NT2/D1 (cell line): ENCODE results near the gene JMJD8.
A peak's percentile ranks its signal among the peaks of the same experiment; 100 is the strongest.

Source experiments
- DNase-seq: peaks from one replicate; pipeline ENCODE4 v3.0.0-alpha.2; 2011; ENCODE audit warnings: low read depth, low spot score
- H3K27me3 ChIP-seq: 2 replicates; pipeline ENCODE4 v1.6.0; 2011; ENCODE audit warnings: mild to moderate bottlenecking; ENCODE audit not compliant: insufficient read length, insufficient read depth
- H3K36me3 ChIP-seq: 2 replicates; pipeline ENCODE4 v1.6.1; 2011; ENCODE audit warnings: mild to moderate bottlenecking, low read length, mixed read lengths; ENCODE audit not compliant: insufficient read depth, insufficient read length
- H3K4me1 ChIP-seq: 2 replicates; pipeline ENCODE4 v1.5.1; 2011; ENCODE audit not compliant: insufficient read depth, insufficient read length
- H3K4me3 ChIP-seq: 2 replicates; pipeline ENCODE4 v1.5.1; 2011; ENCODE audit warnings: low read depth; ENCODE audit not compliant: insufficient read length
- H3K9ac ChIP-seq: 2 replicates; pipeline ENCODE4 v1.6.0; 2011; ENCODE audit warnings: low read depth; ENCODE audit not compliant: insufficient read length
- H3K9me3 ChIP-seq: 2 replicates; pipeline ENCODE4 v1.5.1; 2011; ENCODE audit warnings: mild to moderate bottlenecking, low read length; ENCODE audit not compliant: insufficient read depth
- SUZ12 ChIP-seq: IDR thresholded peaks from 2 replicates; pipeline ENCODE4 v1.6.1; 2011; ENCODE audit not compliant: insufficient read length, insufficient read depth; ENCODE audit errors: extremely low read depth
- YY1 ChIP-seq: IDR thresholded peaks from 2 replicates; pipeline ENCODE4 v1.6.1; 2011; ENCODE audit not compliant: insufficient read length, insufficient read depth
- ZNF274 ChIP-seq: IDR thresholded peaks from 2 replicates; pipeline ENCODE4 v1.6.1; 2011; ENCODE audit warnings: mild to moderate bottlenecking, low read depth, low read length

Gene JMJD8

GRCh38 chr16:698911-699671 lies 15.0 kb upstream of the JMJD8 start:
- DNase-seq: no peak
- H3K4me3 ChIP-seq: no peak overlapping the region
- peaks cover 18% of the 10 kb centered on the region for H3K4me1 ChIP-seq
- TF ChIP-seq ZNF274 (no peak), SUZ12 (no peak), YY1 (no peak)
- no peaks in the 10 kb centered on the region for H3K9me3 ChIP-seq
- H3K36me3 ChIP-seq: no peaks in the 10 kb centered on the region
- H3K9ac ChIP-seq: no peak overlapping the region
- H3K27me3 ChIP-seq: peaks cover 94% of the 10 kb centered on the region

- Histone ChIP-seq H3K9me3 (no peaks in the 10 kb centered on the region), H3K36me3 (no peaks in the 10 kb centered on the region), H3K9ac (peak overlapping the region; percentile 79), H3K4me3 (peak overlapping the region; percentile 40), H3K4me1 (peaks cover 7% of the 10 kb centered on the region), H3K27me3 (peaks cover 84% of the 10 kb centered on the region)
- TF ChIP-seq ZNF274 (no peak), SUZ12 (no peak), YY1 (no peak)
- no peak for DNase-seq
Observed at GRCh38 chr16:695355-696089, 11.4 kb upstream of the JMJD8 start.

- Histone ChIP-seq H3K27me3 (peaks cover 78% of the 10 kb centered on the region), H3K9ac (peak overlapping the region; percentile 70), H3K9me3 (no peaks in the 10 kb centered on the region), H3K4me1 (peaks cover 7% of the 10 kb centered on the region), H3K36me3 (no peaks in the 10 kb centered on the region), H3K4me3 (peak overlapping the region; percentile 33)
- no peak for DNase-seq
- TF ChIP-seq YY1 (no peak), SUZ12 (no peak), ZNF274 (no peak)
Observed at GRCh38 chr16:694863-695354, 10.8 kb upstream of the JMJD8 start.

- Histone ChIP-seq H3K4me3 (peak overlapping the region; percentile 11), H3K27me3 (peaks cover 72% of the 10 kb centered on the region), H3K9ac (peak overlapping the region; percentile 70), H3K36me3 (peaks cover 2% of the 10 kb centered on the region), H3K9me3 (no peaks in the 10 kb centered on the region), H3K4me1 (peaks cover 12% of the 10 kb centered on the region)
- no peak for DNase-seq
- no peak for TF ChIP-seq ZNF274
- TF ChIP-seq YY1: no peak
- no peak for TF ChIP-seq SUZ12
Observed at GRCh38 chr16:694187-694862, 10.2 kb upstream of the JMJD8 start.

- TF ChIP-seq SUZ12 (no peak), ZNF274 (no peak), YY1 (no peak)
- H3K9me3 ChIP-seq: no peaks in the 10 kb centered on the region
- no peak overlapping the region for H3K9ac ChIP-seq
- peaks cover 67% of the 10 kb centered on the region for H3K27me3 ChIP-seq
- H3K4me1 ChIP-seq: peaks cover 17% of the 10 kb centered on the region
- H3K36me3 ChIP-seq: peaks cover 7% of the 10 kb centered on the region
- DNase-seq: no peak
- H3K4me3 ChIP-seq: no peak overlapping the region
Observed at GRCh38 chr16:693766-694165, 9.6 kb upstream of the JMJD8 start.

GRCh38 chr16:693364-693763 lies 9.2 kb upstream of the JMJD8 start:
- TF ChIP-seq ZNF274 (no peak), SUZ12 (no peak), YY1 (no peak)
- Histone ChIP-seq H3K27me3 (peaks cover 64% of the 10 kb centered on the region), H3K4me3 (no peak overlapping the region), H3K36me3 (peaks cover 11% of the 10 kb centered on the region), H3K4me1 (peaks cover 17% of the 10 kb centered on the region), H3K9me3 (no peaks in the 10 kb centered on the region), H3K9ac (no peak overlapping the region)
- DNase-seq: no peak
